Measurements from ENCODE around the gene SLC44A2.

SLC44A2 gene

GRCh38 chr19:10687518-10688288 lies 62.4 kb downstream of the SLC44A2 start:
- TF ChIP-seq GATA1 (IDR thresholded peaks at IDR 0.05; ENCODE audit: low read depth, low read length) (no peak), POLR2A (IDR thresholded peaks at IDR 0.05; ENCODE audit: low read length) (no peak)
- DNase-seq, result no peak

GRCh38 chr19:10688545-10689280 lies 63.4 kb downstream of the SLC44A2 start:
- TF ChIP-seq GATA1 (IDR thresholded peaks at IDR 0.05; ENCODE audit: low read depth, low read length), result no peak
- TF ChIP-seq POLR2A (IDR thresholded peaks at IDR 0.05; ENCODE audit: low read length), result no peak
- no peak for DNase-seq

- no peak for DNase-seq
- TF ChIP-seq GATA1 (IDR thresholded peaks at IDR 0.05; ENCODE audit: low read depth, low read length) (no peak), POLR2A (IDR thresholded peaks at IDR 0.05; ENCODE audit: low read length) (no peak)
Measured at GRCh38 chr19:10690341-10690781, 65.0 kb downstream of the SLC44A2 start.

- TF ChIP-seq POLR2A (IDR thresholded peaks at IDR 0.05; ENCODE audit: low read length) (no peak), GATA1 (IDR thresholded peaks at IDR 0.05; ENCODE audit: low read depth, low read length) (no peak)
- no peak for DNase-seq
Measured at GRCh38 chr19:10691178-10691881, 66.0 kb downstream of the SLC44A2 start.

GRCh38 chr19:10691883-10692282 lies 66.5 kb downstream of the SLC44A2 start:
- no peak for DNase-seq
- no peak for TF ChIP-seq GATA1 (IDR thresholded peaks at IDR 0.05; ENCODE audit: low read depth, low read length)
- TF ChIP-seq POLR2A (IDR thresholded peaks at IDR 0.05; ENCODE audit: low read length), result no peak

- DNase-seq, result no peak
- TF ChIP-seq GATA1 (IDR thresholded peaks at IDR 0.05; ENCODE audit: low read depth, low read length) (no peak), POLR2A (IDR thresholded peaks at IDR 0.05; ENCODE audit: low read length) (no peak)
Measured at GRCh38 chr19:10692673-10693264, 67.4 kb downstream of the SLC44A2 start.

Measured in erythroblast (primary cell).